Inflammatory macrophage treated with lipopolysaccharide for 1 hour (primary cell): ENCODE measurements around the gene CAMKV.

Experiments used
- DNase-seq, 2 donors: peaks; one replicate each; pipeline ENCODE4 v3.0.0-alpha.2; 2020 to 2022

The CAMKV gene

GRCh38 chr3:49896345-49896744 lies 26.6 kb upstream of the CAMKV start:
- DNase-seq, result no peak

GRCh38 chr3:49895791-49896190 lies 26.1 kb upstream of the CAMKV start:
- DNase-seq, result no peak

GRCh38 chr3:49889296-49889695 lies 19.6 kb upstream of the CAMKV start:
- DNase-seq, result no peak

- DNase-seq, result no peak
Measured at GRCh38 chr3:49886922-49887265, 17.2 kb upstream of the CAMKV start.

- DNase-seq, result no peak
Measured at GRCh38 chr3:49883998-49884397, 14.3 kb upstream of the CAMKV start.

- DNase-seq, result no peak
Measured at GRCh38 chr3:49882166-49882565, 12.5 kb upstream of the CAMKV start.

- DNase-seq, result no peak
Measured at GRCh38 chr3:49880581-49881315, 11.0 kb upstream of the CAMKV start.

- no peak for DNase-seq
Measured at GRCh38 chr3:49879721-49880120, 10.0 kb upstream of the CAMKV start.

GRCh38 chr3:49878686-49879085 lies 9.0 kb upstream of the CAMKV start:
- DNase-seq, result no peak

- no peak for DNase-seq
Measured at GRCh38 chr3:49877716-49878115, 8.0 kb upstream of the CAMKV start.

- DNase-seq, result no peak
Measured at GRCh38 chr3:49876567-49876966, 6.9 kb upstream of the CAMKV start.

- DNase-seq, result no peak
Measured at GRCh38 chr3:49873623-49874022, 3.9 kb upstream of the CAMKV start.

GRCh38 chr3:49872801-49873281 lies 3.1 kb upstream of the CAMKV start:
- no peak for DNase-seq

GRCh38 chr3:49871531-49872153 lies 1.9 kb upstream of the CAMKV start:
- DNase-seq, result no peak

- DNase-seq, result no peak
Measured at GRCh38 chr3:49868862-49869466, 742 bp downstream of the CAMKV start.

GRCh38 chr3:49867871-49868321 lies 1.8 kb downstream of the CAMKV start:
- no peak for DNase-seq

- no peak for DNase-seq
Measured at GRCh38 chr3:49867400-49867799, 2.3 kb downstream of the CAMKV start.

GRCh38 chr3:49865198-49865784 lies 4.4 kb downstream of the CAMKV start:
- no peak for DNase-seq

GRCh38 chr3:49864505-49864904 lies 5.2 kb downstream of the CAMKV start:
- DNase-seq, result no peak

- no peak for DNase-seq
Measured at GRCh38 chr3:49859576-49860305, 10.0 kb downstream of the CAMKV start.

- peak; percentile 90 to 99 for DNase-seq
Measured at GRCh38 chr3:49856181-49857005, 13.3 kb downstream of the CAMKV start, which contains the start of gene TRAIP. TSS of gene TRAIP (minus strand) at chr3:49856564. CDS start at chr3:49856453, 111 bp downstream.

- no peak for DNase-seq
Measured at GRCh38 chr3:49855662-49856061, 14.0 kb downstream of the CAMKV start.
